Hepatocyte (in vitro differentiated cells): ENCODE results near the gene PLCD3.

ENCODE experiments used
- EZH2 ChIP-seq: fragments of 200-600 bp; sonication (generic); IDR thresholded peaks from 2 replicates; pipeline ENCODE4 v1.6.1; 2016; ENCODE audit warnings: antibody characterized with exemption, mild to moderate bottlenecking, borderline replicate concordance
- EZH2phosphoT487 ChIP-seq: fragments of 200-600 bp; sonication (generic); IDR thresholded peaks from one replicate; pipeline ENCODE4 v1.6.1; 2018; ENCODE audit warnings: antibody characterized with exemption, mild to moderate bottlenecking, low read depth, moderate library complexity; ENCODE audit not compliant: unreplicated experiment, severe bottlenecking
- TF ChIP-seq, protein P1 (sequence below): fragments of 200-600 bp; sonication (generic); IDR thresholded peaks from 2 replicates; pipeline ENCODE4 v1.5.1; 2016; ENCODE audit warnings: antibody characterized with exemption, mild to moderate bottlenecking; ENCODE audit not compliant: poor library complexity

- TF ChIP-seq, protein P1, sequence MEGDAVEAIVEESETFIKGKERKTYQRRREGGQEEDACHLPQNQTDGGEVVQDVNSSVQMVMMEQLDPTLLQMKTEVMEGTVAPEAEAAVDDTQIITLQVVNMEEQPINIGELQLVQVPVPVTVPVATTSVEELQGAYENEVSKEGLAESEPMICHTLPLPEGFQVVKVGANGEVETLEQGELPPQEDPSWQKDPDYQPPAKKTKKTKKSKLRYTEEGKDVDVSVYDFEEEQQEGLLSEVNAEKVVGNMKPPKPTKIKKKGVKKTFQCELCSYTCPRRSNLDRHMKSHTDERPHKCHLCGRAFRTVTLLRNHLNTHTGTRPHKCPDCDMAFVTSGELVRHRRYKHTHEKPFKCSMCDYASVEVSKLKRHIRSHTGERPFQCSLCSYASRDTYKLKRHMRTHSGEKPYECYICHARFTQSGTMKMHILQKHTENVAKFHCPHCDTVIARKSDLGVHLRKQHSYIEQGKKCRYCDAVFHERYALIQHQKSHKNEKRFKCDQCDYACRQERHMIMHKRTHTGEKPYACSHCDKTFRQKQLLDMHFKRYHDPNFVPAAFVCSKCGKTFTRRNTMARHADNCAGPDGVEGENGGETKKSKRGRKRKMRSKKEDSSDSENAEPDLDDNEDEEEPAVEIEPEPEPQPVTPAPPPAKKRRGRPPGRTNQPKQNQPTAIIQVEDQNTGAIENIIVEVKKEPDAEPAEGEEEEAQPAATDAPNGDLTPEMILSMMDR, result no peak
- TF ChIP-seq EZH2phosphoT487 (no peak), EZH2 (no peak)
These were observed 18.9 kb downstream of the PLCD3 start for GRCh38 chr17:45113424-45113754.
